Adrenal gland (tissue), 12 donors: ENCODE data around the gene AGA. TPM values are rescaled to one million over a fixed set of nuclear protein-coding genes. Genes with fewer than 3 reads are reported as not detected.

Source experiments
- DNase-seq, 7 donors: peaks; one replicate each; pipeline ENCODE4 v3.0.0-alpha.2; 2019 to 2020
- H3K27ac ChIP-seq, 5 donors: fragments of 200-600 bp; sonication (generic) in 4 of 5; 1 replicate in 3 of 5; 2 replicates in 2 of 5; pipeline versions ENCODE4 v1.5.1 to v1.8.0; 2016 to 2020; ENCODE audit warnings: mild to moderate bottlenecking in 1 of 5
- H3K27me3 ChIP-seq: fragments of 200-600 bp; 2 replicates; pipeline ENCODE4 v1.8.0; 2021
- H3K36me3 ChIP-seq, 2 donors: fragments of 200-600 bp; replicated peaks in 1 of 2; 1 replicate in 1 of 2; 2 replicates in 1 of 2; pipeline versions ENCODE4 v1.5.1 to v1.8.0; 2018 to 2022
- H3K4me1 ChIP-seq, 2 donors: fragments of 200-600 bp; replicated peaks in 1 of 2; 1 replicate in 1 of 2; 2 replicates in 1 of 2; pipeline versions ENCODE4 v1.5.1 to v1.8.0; 2018 to 2021
- H3K4me3 ChIP-seq, 4 donors: fragments of 200-600 bp; sonication (generic) in 3 of 4; one replicate each; pipeline ENCODE4 v1.5.1; 2016 to 2018
- H3K9me3 ChIP-seq, 3 donors: fragments of 200-600 bp; sonication (generic) in 1 of 3; replicated peaks in 1 of 3; 1 replicate in 2 of 3; 2 replicates in 1 of 3; pipeline versions ENCODE4 v1.5.1 to v1.8.0; 2016 to 2021
- CTCF ChIP-seq, 6 experiments: fragments of 450-650 bp in 4 of 6; fragments of 200-600 bp in 2 of 6; sonication (generic) in 1 of 6; IDR thresholded peaks; 1 replicate in 5 of 6; 2 replicates in 1 of 6; pipeline versions ENCODE4 v1.5.1 to v1.8.0; 2016 to 2021; ENCODE audit warnings: antibody characterized with exemption in 6 of 6, mild to moderate bottlenecking in 2 of 6, moderate library complexity in 1 of 6
- POLR2A ChIP-seq, 2 donors: fragments of 450-650 bp; IDR thresholded peaks; one replicate each; pipeline ENCODE4 v1.6.1; 2017; ENCODE audit warnings: antibody characterized with exemption in 2 of 2, mild to moderate bottlenecking in 2 of 2, moderate library complexity in 1 of 2
- WGBS, 4 donors: extraction: QIAGEN DNeasy Blood & Tissue Kit in 2 of 4; methylation state at CpG; one replicate each; pipeline versions ENCODE4 v1.1.5 to v1.1.7; 2013 to 2017; 5-methylcytosine and 5-hydroxymethylcytosine counted together
- intact Hi-C, 2 donors: fragments of 100-400 bp; cut with DNase I; formaldehyde crosslinking; loops; one replicate each; pipeline versions ENCODE4 v1.14.1 to v1.15.0; 2022 to 2023
- polyA plus RNA-seq, 3 donors: library from polyadenylated mRNA; stranded (reverse); fragments of 200-250 nt in 2 of 3; fragments of 350-450 nt in 1 of 3; fragmentation: Illumina TruSeq in 1 of 3; extraction: RNeasy Lipid Tissue Mini Kit (QIAGEN cat#74804) in 1 of 3; gene quantifications; one replicate each; pipeline ENCODE4 v1.2.3, GENCODE V29; 2013 to 2014
- total RNA-seq, 9 donors: library from RNA; depleted of rRNA in 4 of 9; stranded (reverse); fragments of >200 nt in 4 of 9; fragments of 120-200 nt in 1 of 9; fragmentation: NEBNext Ultra II Directional in 1 of 9; extraction: Animal tissue kit (Norgen Biotek cat#: 25700) in 1 of 9; gene quantifications; one replicate each; pipeline versions ENCODE4 v1.1.0 to v1.2.4, GENCODE V29; 2013 to 2023
- donor health status: healthy with polysubstance abuse.
- donor health status: Bipolar disorder and iron deficiency.
- donor health status: DM: yes; HTN: yes; CAD: no.
- donor health status: DM: no; HTN: no; CAD: no.
- donor health status: DM: no; HTN: no; CAD: no.
- donor health status: DM: yes; HTN: yes; CAD: no.

AGA gene
- total and polyA plus RNA-seq, 12 donors = 8.8 to 66.9 (median 27.6) TPM

GRCh38 chr4:177489471-177490246, 47.4 kb upstream of the AGA start:
- no peaks in the 10 kb centered on the region for H3K36me3 ChIP-seq
- H3K27ac ChIP-seq = no peak overlapping the region
- WGBS, 4 donors = 56 to 94% (median 91%) methylated on average over 1 of the region's 1 CpG
- intact Hi-C loops = no loop called here
- H3K4me1 ChIP-seq = no peaks in the 10 kb centered on the region
- DNase-seq = no peak
- H3K27me3 ChIP-seq = no peaks in the 10 kb centered on the region
- no peaks in the 10 kb centered on the region for H3K9me3 ChIP-seq
- no peak overlapping the region for H3K4me3 ChIP-seq
- TF ChIP-seq POLR2A (IDR thresholded peaks at IDR 0.05) (no peak), CTCF (IDR thresholded peaks at IDR 0.05) (no peak)

- intact Hi-C loops = no loop called here
- Histone ChIP-seq H3K4me3 (no peak overlapping the region), H3K9me3 (no peaks in the 10 kb centered on the region), H3K36me3 (no peaks in the 10 kb centered on the region), H3K27me3 (no peaks in the 10 kb centered on the region), H3K4me1 (no peaks in the 10 kb centered on the region), H3K27ac (no peak overlapping the region)
- 76 to 94% (median 83%) methylated on average over 1 of the region's 1 CpG for WGBS, 4 donors
- no peak for DNase-seq
- TF ChIP-seq CTCF (IDR thresholded peaks at IDR 0.05) (no peak), POLR2A (IDR thresholded peaks at IDR 0.05) (no peak)
Measured at GRCh38 chr4:177487977-177488376, 45.7 kb upstream of the AGA start.

DNA sequence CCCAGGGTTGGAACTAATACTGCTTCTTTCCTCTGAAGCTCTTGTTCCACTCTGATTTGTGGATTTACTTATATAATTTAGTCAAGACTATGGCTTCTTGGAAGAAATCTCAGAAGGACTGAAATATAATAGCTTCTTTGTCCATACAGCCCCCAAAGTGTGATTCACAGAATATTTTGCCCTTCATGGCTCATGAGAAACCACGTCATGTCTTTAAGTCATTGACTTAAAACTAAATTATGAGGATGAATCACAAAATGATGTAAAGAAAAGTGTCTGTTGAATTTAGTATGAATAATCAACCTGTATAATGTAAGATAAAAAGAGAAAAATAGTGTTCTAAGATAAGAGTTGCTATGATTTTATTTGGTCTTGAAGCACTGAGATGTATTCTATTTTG, 43.3 kb upstream of the AGA start:
- H3K27me3 ChIP-seq = no peaks in the 10 kb centered on the region
- intact Hi-C loops = no loop called here
- TF ChIP-seq POLR2A (IDR thresholded peaks at IDR 0.05) = no peak
- TF ChIP-seq CTCF (IDR thresholded peaks at IDR 0.05) = no peak

DNA sequence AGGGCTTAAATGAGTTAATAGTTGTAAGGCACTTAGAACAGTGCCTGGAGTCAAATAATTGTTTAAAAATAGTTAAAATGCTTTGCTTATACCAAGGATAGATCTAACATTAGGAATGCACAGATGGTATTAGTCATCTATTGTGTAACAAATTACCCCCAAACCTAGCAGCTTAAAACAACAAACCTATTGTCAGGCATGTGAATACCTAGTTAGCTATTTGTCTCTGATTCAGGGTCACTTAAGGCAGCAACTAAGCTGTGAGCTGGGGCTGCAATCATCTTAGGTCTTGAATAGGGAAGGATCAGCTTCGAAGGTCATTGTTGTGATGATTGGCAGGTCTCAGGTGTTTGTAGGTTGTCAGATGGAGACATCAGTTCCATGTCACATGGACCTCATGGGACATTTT, 42.4 kb upstream of the AGA start:
- Histone ChIP-seq H3K4me1 (no peaks in the 10 kb centered on the region), H3K27ac (no peak overlapping the region), H3K36me3 (no peaks in the 10 kb centered on the region), H3K9me3 (no peaks in the 10 kb centered on the region), H3K4me3 (no peak overlapping the region), H3K27me3 (no peaks in the 10 kb centered on the region)
- intact Hi-C loops = no loop called here
- no peak for DNase-seq
- WGBS, 4 donors = 82 to 93% (median 89%) methylated on average over 1 of the region's 1 CpG
- TF ChIP-seq CTCF (IDR thresholded peaks at IDR 0.05) = no peak
- no peak for TF ChIP-seq POLR2A (IDR thresholded peaks at IDR 0.05)

More for the DNA sequence above, 43.3 kb upstream of the AGA start:
- Histone ChIP-seq H3K36me3 (no peaks in the 10 kb centered on the region), H3K4me1 (no peaks in the 10 kb centered on the region), H3K4me3 (no peak overlapping the region), H3K9me3 (no peaks in the 10 kb centered on the region), H3K27ac (no peak overlapping the region)
- 88 to 93% (median 92%) methylated on average over 1 of the region's 1 CpG for WGBS, 4 donors
- no peak for DNase-seq
